Colonic mucosa (tissue), 4 donors: ENCODE results near the gene ENDOU. TPM values are rescaled to one million over a fixed set of nuclear protein-coding genes. Genes with fewer than 3 reads are reported as not detected.

Source experiments
- DNase-seq: peaks from one replicate; pipeline ENCODE4 v3.0.0-alpha.2; 2020
- H3K27ac ChIP-seq: fragments of 200-600 bp; one replicate; pipeline ENCODE4 v1.8.0; 2021
- H3K27me3 ChIP-seq: fragments of 200-600 bp; one replicate; pipeline ENCODE4 v1.8.0; 2021
- H3K36me3 ChIP-seq: fragments of 200-600 bp; one replicate; pipeline ENCODE4 v1.8.0; 2021
- H3K4me1 ChIP-seq: fragments of 200-600 bp; one replicate; pipeline ENCODE4 v1.8.0; 2021; ENCODE audit warnings: mild to moderate bottlenecking
- H3K4me3 ChIP-seq: fragments of 200-600 bp; one replicate; pipeline ENCODE4 v1.8.0; 2021
- H3K9ac ChIP-seq, 2 donors: one replicate each; pipeline ENCODE4 v1.7.0; 2013; ENCODE audit warnings: control low read depth in 2 of 2, low read depth in 2 of 2, low read length in 2 of 2
- H3K9me3 ChIP-seq: fragments of 200-600 bp; one replicate; pipeline ENCODE4 v1.8.0; 2021
- intact Hi-C: fragments of 100-400 bp; cut with DNase I; formaldehyde crosslinking; loops from one replicate; pipeline ENCODE4 v1.14.1; 2022
- total RNA-seq, 2 donors: library from RNA; stranded (reverse); fragmentation: NEBNext Ultra II Directional in 1 of 2; extraction: Animal tissue kit (Norgen Biotek cat#: 25700) in 1 of 2; gene quantifications; one replicate each; pipeline ENCODE4 v1.2.1, GENCODE V29; 2021
- TF ChIP-seq, protein P1 (sequence below): fragments of 200-600 bp; IDR thresholded peaks from one replicate; pipeline ENCODE4 v1.8.0; 2022; ENCODE audit warnings: antibody characterized with exemption, mild to moderate bottlenecking
- donor health status: healthy.
- donor health status: DM: no; HTN: no; CAD: no.
- donor health status: DM: no; HTN: no; CAD: no.

Gene ENDOU
- total RNA-seq, 2 donors from 2014 or later = not detected

DNA sequence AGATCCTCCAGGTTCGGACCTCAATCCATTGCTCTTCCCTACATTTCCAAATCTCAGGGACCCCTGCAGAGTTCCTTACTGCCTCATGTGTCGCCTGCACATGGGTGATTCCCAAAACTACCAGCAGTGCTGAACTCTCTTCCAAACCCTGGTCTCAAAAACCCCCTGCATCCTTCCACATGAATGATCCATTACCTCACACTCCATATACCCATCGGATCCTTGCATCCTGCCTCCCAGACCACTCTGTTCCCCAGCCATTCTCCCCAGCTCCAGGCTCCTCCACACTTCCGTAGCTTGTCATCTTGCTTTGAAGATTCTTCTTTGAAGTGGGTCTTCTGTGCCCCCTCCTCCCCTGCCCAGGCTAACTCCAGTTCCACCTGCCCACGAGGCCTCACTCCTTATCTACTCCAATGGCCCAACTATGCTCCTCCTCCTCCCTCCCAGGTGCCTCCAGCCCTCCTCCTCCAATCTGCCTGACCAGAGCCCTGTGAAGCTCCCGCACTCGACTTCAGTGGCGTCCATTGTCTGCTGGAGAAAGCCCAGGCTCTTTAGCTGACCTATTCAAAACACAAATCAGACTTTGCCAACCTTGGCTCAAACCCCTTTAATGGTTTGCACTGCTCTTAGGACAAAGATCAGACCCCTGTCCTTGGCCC, 19.6 kb upstream of the ENDOU start:
- intact Hi-C loops = no loop called here
- Histone ChIP-seq H3K9me3 (no peaks in the 10 kb centered on the region), H3K27ac (no peak overlapping the region), H3K4me1 (peaks cover 6% of the 10 kb centered on the region), H3K9ac (no peak overlapping the region), H3K4me3 (no peak overlapping the region), H3K36me3 (no peaks in the 10 kb centered on the region), H3K27me3 (no peaks in the 10 kb centered on the region)
- no peak for DNase-seq
- TF ChIP-seq, protein P1, sequence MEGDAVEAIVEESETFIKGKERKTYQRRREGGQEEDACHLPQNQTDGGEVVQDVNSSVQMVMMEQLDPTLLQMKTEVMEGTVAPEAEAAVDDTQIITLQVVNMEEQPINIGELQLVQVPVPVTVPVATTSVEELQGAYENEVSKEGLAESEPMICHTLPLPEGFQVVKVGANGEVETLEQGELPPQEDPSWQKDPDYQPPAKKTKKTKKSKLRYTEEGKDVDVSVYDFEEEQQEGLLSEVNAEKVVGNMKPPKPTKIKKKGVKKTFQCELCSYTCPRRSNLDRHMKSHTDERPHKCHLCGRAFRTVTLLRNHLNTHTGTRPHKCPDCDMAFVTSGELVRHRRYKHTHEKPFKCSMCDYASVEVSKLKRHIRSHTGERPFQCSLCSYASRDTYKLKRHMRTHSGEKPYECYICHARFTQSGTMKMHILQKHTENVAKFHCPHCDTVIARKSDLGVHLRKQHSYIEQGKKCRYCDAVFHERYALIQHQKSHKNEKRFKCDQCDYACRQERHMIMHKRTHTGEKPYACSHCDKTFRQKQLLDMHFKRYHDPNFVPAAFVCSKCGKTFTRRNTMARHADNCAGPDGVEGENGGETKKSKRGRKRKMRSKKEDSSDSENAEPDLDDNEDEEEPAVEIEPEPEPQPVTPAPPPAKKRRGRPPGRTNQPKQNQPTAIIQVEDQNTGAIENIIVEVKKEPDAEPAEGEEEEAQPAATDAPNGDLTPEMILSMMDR = no peak

DNA sequence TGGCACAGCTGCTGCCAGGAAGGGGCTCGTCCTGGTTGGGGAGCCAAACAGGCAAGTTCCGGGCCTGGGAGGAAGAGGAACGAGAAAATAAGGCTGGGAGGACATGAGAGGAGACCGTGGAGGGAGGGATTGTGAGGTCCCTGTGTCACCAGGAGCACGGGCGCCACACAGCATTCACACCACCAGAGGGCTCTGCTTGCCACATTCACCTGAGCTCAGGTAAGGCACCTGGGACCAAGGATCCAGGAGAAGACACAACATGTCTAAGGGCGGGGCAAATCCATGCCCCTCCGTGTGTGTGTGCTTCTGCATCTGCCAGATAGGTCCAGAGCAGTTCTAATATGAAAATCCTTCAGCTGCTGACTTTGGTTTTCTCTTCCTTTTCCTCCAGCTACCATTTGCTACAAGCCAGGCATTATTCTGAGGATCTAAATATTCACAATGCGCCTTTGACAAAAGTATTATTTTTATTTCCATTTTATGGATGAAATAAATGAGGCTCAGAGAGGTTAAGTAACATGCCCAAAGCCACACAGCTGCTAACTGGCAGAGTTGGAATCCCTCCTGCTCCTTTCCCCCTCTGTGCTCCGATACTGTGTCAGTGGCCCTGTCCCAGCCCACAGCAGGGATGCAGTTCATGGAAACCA, 18.8 kb upstream of the ENDOU start:
- intact Hi-C loops = no loop called here

DNA sequence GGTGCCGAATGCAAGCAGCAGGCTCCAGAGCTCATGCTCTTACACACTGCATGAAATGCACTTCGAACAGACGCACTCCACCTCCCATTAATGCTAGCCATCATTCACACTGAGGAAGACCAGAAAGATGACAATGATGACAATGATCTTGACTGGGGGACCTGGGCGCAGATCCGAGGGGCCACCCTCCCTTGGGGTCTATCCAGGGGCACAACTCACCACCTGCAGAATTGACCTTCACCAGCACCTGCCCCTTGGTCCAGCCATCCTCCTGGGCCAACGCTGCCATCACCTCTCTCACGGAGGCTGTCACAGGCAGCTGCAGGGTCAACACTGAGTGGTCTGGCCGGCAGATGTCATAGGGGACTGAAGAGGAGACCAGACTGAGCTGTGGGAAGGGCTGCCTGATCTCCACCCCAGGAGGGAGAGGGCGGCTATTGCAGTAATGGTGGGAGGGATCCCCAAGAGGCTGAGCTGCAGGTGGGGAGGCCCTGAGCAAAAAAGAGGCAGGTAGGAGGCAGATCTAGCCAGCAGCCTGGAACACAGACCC, 18.1 kb upstream of the ENDOU start:
- Histone ChIP-seq H3K9ac (no peak overlapping the region), H3K36me3 (no peaks in the 10 kb centered on the region), H3K4me1 (peaks cover 6% of the 10 kb centered on the region), H3K4me3 (no peak overlapping the region), H3K27ac (no peak overlapping the region), H3K9me3 (no peaks in the 10 kb centered on the region), H3K27me3 (no peaks in the 10 kb centered on the region)
- no peak for DNase-seq
- TF ChIP-seq, protein P1 = no peak
- intact Hi-C loops = loop anchor here (2.0 kb wide), 2 partner anchors 23 to 35 kb away; no protein-coding TSS in a partner anchor

More for the DNA sequence above, 18.8 kb upstream of the ENDOU start:
- H3K27me3 ChIP-seq = no peaks in the 10 kb centered on the region
- H3K27ac ChIP-seq = no peak overlapping the region
- H3K4me1 ChIP-seq = peaks cover 6% of the 10 kb centered on the region
- no peaks in the 10 kb centered on the region for H3K36me3 ChIP-seq
- peak; percentile 80 for DNase-seq
- H3K9ac ChIP-seq = no peak overlapping the region
- H3K4me3 ChIP-seq = no peak overlapping the region
- H3K9me3 ChIP-seq = no peaks in the 10 kb centered on the region
- TF ChIP-seq, protein P1 = peak; percentile 64

DNA sequence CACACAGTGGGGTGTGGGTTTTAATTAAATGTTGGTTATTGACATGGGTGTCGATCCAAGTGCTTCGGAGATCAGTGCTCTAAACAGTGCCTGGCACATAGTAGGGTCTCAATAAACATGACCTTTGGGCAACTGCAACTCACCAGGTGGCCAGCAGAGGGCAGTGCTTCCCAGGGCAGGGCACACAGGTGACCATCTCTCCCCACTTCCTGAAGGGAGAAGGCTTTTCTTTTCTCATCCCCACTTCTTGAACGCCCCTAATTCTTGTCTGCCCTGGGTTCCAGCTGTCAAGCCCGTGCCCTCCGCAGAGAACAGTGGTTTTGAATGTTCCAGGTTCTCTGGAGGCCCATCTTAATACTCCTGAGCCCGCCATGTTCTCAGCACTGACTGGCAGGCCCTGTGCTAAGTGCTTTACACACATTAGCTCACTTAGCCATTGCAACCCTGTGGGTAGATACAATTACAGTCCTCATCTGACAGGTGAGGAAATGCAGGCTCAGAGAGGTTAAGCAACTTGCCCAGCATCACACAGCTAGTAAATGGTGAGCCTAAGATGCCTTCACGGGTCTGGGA, 17.0 kb upstream of the ENDOU start:
- DNase-seq = peak; percentile 80
- Histone ChIP-seq H3K9ac (peak overlapping the region in 1 of 2 donors; percentile 36), H3K4me3 (no peak overlapping the region), H3K27ac (no peak overlapping the region), H3K4me1 (peaks cover 6% of the 10 kb centered on the region), H3K36me3 (no peaks in the 10 kb centered on the region), H3K9me3 (no peaks in the 10 kb centered on the region), H3K27me3 (no peaks in the 10 kb centered on the region)
- intact Hi-C loops = loop anchor here (2.0 kb wide), 2 partner anchors 24 to 36 kb away; no protein-coding TSS in a partner anchor
- TF ChIP-seq, protein P1 = peak; percentile 98

DNA sequence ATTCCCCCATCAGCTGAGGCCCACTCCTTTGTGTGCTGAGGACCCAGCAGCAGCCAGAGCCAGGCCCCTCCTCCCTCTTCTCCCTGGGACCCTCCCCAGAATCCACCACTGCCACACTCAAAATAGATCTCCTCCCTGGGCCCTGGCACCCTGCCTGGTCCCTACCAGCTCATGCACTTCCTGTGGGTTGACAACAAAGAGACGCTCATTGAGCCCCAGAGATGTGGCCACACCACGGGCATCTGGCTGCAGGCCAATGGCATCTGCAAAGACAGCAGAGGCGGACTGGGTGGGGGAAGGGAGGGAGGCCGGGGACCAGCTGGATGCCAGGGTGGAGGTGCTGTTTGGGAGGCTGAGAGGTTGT, 16.0 kb upstream of the ENDOU start:
- intact Hi-C loops = no loop called here
- no peak overlapping the region for H3K9ac ChIP-seq
- H3K27me3 ChIP-seq = no peaks in the 10 kb centered on the region
- peak; percentile 81 for DNase-seq
- H3K4me3 ChIP-seq = no peak overlapping the region
- H3K4me1 ChIP-seq = peaks cover 10% of the 10 kb centered on the region
- no peaks in the 10 kb centered on the region for H3K9me3 ChIP-seq
- H3K36me3 ChIP-seq = no peaks in the 10 kb centered on the region
- TF ChIP-seq, protein P1 = no peak
- H3K27ac ChIP-seq = no peak overlapping the region
